IgD-negative memory B cell (primary cell): Measurements from ENCODE around the gene C17orf50. TPM values are rescaled to one million over a fixed set of nuclear protein-coding genes. Genes with fewer than 3 reads are reported as not detected.

ENCODE experiments used
- H3K27ac Mint-ChIP-seq, 3 donors: one replicate each; pipeline ENCODE4 v1.8.0; 2020 to 2022; ENCODE audit warnings: mild to moderate bottlenecking in 3 of 3, mixed read lengths in 3 of 3, moderate library complexity in 1 of 3
- H3K27me3 Mint-ChIP-seq: one replicate; pipeline ENCODE4 v1.8.0; 2021; ENCODE audit warnings: mixed read lengths
- H3K36me3 Mint-ChIP-seq: one replicate; pipeline ENCODE4 v1.8.0; 2020; ENCODE audit warnings: mild to moderate bottlenecking, mixed read lengths
- H3K4me1 Mint-ChIP-seq, 3 donors: one replicate each; pipeline ENCODE4 v1.8.0; 2020 to 2022; ENCODE audit warnings: mixed read lengths in 3 of 3, mild to moderate bottlenecking in 1 of 3
- H3K4me3 Mint-ChIP-seq, 4 donors: one replicate each; pipeline ENCODE4 v1.8.0; 2020 to 2022; ENCODE audit warnings: mild to moderate bottlenecking in 4 of 4, mixed read lengths in 4 of 4, moderate library complexity in 3 of 4
- H3K9me3 Mint-ChIP-seq, 3 donors: one replicate each; pipeline ENCODE4 v1.8.0; 2020 to 2021; ENCODE audit warnings: mixed read lengths in 3 of 3, mild to moderate bottlenecking in 1 of 3
- polyA plus RNA-seq: library from polyadenylated mRNA; unstranded; fragments of 300-500 nt; fragmentation: Illumina TruSeq; gene quantifications from one replicate; pipeline ENCODE4 v1.2.3, GENCODE V29; 2021

C17orf50 gene
- not detected for polyA plus RNA-seq

- Mint-ChIP-seq H3K27ac (no peak within 1 kb of the TSS), H3K27me3 (no peaks in the 10 kb centered on the region), H3K9me3 (no peaks in the 10 kb centered on the region), H3K4me3 (no peak within 1 kb of the TSS), H3K4me1 (peaks cover 5 to 8% (median 5%) of the 10 kb centered on the region in 3 donors), H3K36me3 (no peaks in the 10 kb centered on the region)
These were observed at the start of gene C17orf50 for GRCh38 chr17:35760587-35760986. TSS of gene C17orf50 (plus strand) at chr17:35760887. CDS start at chr17:35760942, 55 bp downstream.

GRCh38 chr17:35710950-35711349, 49.7 kb upstream of the C17orf50 start:
- H3K4me1 Mint-ChIP-seq = peaks cover 17 to 23% (median 18%) of the 10 kb centered on the region in 3 donors
- no peak overlapping the region for H3K4me3 Mint-ChIP-seq
- no peak overlapping the region for H3K27ac Mint-ChIP-seq
- H3K27me3 Mint-ChIP-seq = no peaks in the 10 kb centered on the region
- peaks cover 5% of the 10 kb centered on the region for H3K36me3 Mint-ChIP-seq
- no peaks in the 10 kb centered on the region for H3K9me3 Mint-ChIP-seq

GRCh38 chr17:35713069-35713728, 47.5 kb upstream of the C17orf50 start:
- Mint-ChIP-seq H3K36me3 (peaks cover 5% of the 10 kb centered on the region), H3K9me3 (no peaks in the 10 kb centered on the region), H3K27me3 (no peaks in the 10 kb centered on the region), H3K4me3 (no peak overlapping the region), H3K4me1 (peaks cover 10 to 13% (median 10%) of the 10 kb centered on the region in 3 donors), H3K27ac (no peak overlapping the region)

- peaks cover 5% of the 10 kb centered on the region for H3K36me3 Mint-ChIP-seq
- H3K27ac Mint-ChIP-seq = no peak overlapping the region
- H3K9me3 Mint-ChIP-seq = no peaks in the 10 kb centered on the region
- H3K27me3 Mint-ChIP-seq = no peaks in the 10 kb centered on the region
- H3K4me3 Mint-ChIP-seq = no peak overlapping the region
- H3K4me1 Mint-ChIP-seq = peaks cover 0 to 2% (median 0%) of the 10 kb centered on the region in 3 donors
These were observed 45.7 kb upstream of the C17orf50 start for GRCh38 chr17:35714988-35715387.

GRCh38 chr17:35715416-35715815, 45.3 kb upstream of the C17orf50 start:
- H3K4me1 Mint-ChIP-seq = peaks cover 0 to 2% (median 0%) of the 10 kb centered on the region in 3 donors
- no peak overlapping the region for H3K4me3 Mint-ChIP-seq
- peaks cover 3% of the 10 kb centered on the region for H3K36me3 Mint-ChIP-seq
- no peak overlapping the region for H3K27ac Mint-ChIP-seq
- H3K9me3 Mint-ChIP-seq = no peaks in the 10 kb centered on the region
- H3K27me3 Mint-ChIP-seq = no peaks in the 10 kb centered on the region

- Mint-ChIP-seq H3K27ac (no peak overlapping the region), H3K36me3 (peaks cover 2% of the 10 kb centered on the region), H3K4me3 (no peak overlapping the region), H3K4me1 (peaks cover 0 to 2% (median 0%) of the 10 kb centered on the region in 3 donors), H3K9me3 (no peaks in the 10 kb centered on the region), H3K27me3 (no peaks in the 10 kb centered on the region)
These were observed 44.5 kb upstream of the C17orf50 start for GRCh38 chr17:35716173-35716572.

- no peaks in the 10 kb centered on the region for H3K9me3 Mint-ChIP-seq
These were observed 43.7 kb upstream of the C17orf50 start for GRCh38 chr17:35716897-35717465.

GRCh38 chr17:35717475-35717874, 43.2 kb upstream of the C17orf50 start:
- no peaks in the 10 kb centered on the region for H3K27me3 Mint-ChIP-seq
- no peak overlapping the region for H3K4me3 Mint-ChIP-seq
- H3K4me1 Mint-ChIP-seq = peaks cover 0 to 2% (median 0%) of the 10 kb centered on the region in 3 donors
- no peaks in the 10 kb centered on the region for H3K9me3 Mint-ChIP-seq
- H3K27ac Mint-ChIP-seq = no peak overlapping the region
- H3K36me3 Mint-ChIP-seq = peaks cover 5% of the 10 kb centered on the region

More at GRCh38 chr17:35716897-35717465, 43.7 kb upstream of the C17orf50 start:
- H3K4me1 Mint-ChIP-seq = peaks cover 0 to 2% (median 0%) of the 10 kb centered on the region in 3 donors
- no peaks in the 10 kb centered on the region for H3K27me3 Mint-ChIP-seq
- no peak overlapping the region for H3K27ac Mint-ChIP-seq
- no peak overlapping the region for H3K4me3 Mint-ChIP-seq
- H3K36me3 Mint-ChIP-seq = peaks cover 5% of the 10 kb centered on the region

GRCh38 chr17:35723735-35724134, 37.0 kb upstream of the C17orf50 start:
- no peaks in the 10 kb centered on the region for H3K4me1 Mint-ChIP-seq
- no peak overlapping the region for H3K4me3 Mint-ChIP-seq
- H3K27ac Mint-ChIP-seq = no peak overlapping the region
- H3K36me3 Mint-ChIP-seq = peaks cover 12% of the 10 kb centered on the region
- H3K27me3 Mint-ChIP-seq = no peaks in the 10 kb centered on the region
- H3K9me3 Mint-ChIP-seq = no peaks in the 10 kb centered on the region

- Mint-ChIP-seq H3K27ac (no peak overlapping the region), H3K4me3 (no peak overlapping the region), H3K4me1 (peaks cover 0 to 2% (median 0%) of the 10 kb centered on the region in 3 donors), H3K36me3 (peaks cover 16% of the 10 kb centered on the region), H3K9me3 (no peaks in the 10 kb centered on the region), H3K27me3 (no peaks in the 10 kb centered on the region)
These were observed 35.6 kb upstream of the C17orf50 start for GRCh38 chr17:35725058-35725457.

GRCh38 chr17:35725802-35726126, 34.9 kb upstream of the C17orf50 start:
- H3K4me3 Mint-ChIP-seq = no peak overlapping the region
- H3K4me1 Mint-ChIP-seq = peaks cover 0 to 7% (median 5%) of the 10 kb centered on the region in 3 donors
- H3K27ac Mint-ChIP-seq = no peak overlapping the region
- H3K27me3 Mint-ChIP-seq = peaks cover 4% of the 10 kb centered on the region
- peaks cover 21% of the 10 kb centered on the region for H3K36me3 Mint-ChIP-seq
- H3K9me3 Mint-ChIP-seq = no peaks in the 10 kb centered on the region

GRCh38 chr17:35726127-35726952, 34.3 kb upstream of the C17orf50 start:
- no peak overlapping the region for H3K27ac Mint-ChIP-seq

GRCh38 chr17:35726953-35727460, 33.7 kb upstream of the C17orf50 start:
- Mint-ChIP-seq H3K4me1 (peaks cover 0 to 11% (median 10%) of the 10 kb centered on the region in 3 donors), H3K9me3 (no peaks in the 10 kb centered on the region), H3K36me3 (peaks cover 21% of the 10 kb centered on the region), H3K27ac (no peak overlapping the region), H3K4me3 (no peak overlapping the region), H3K27me3 (peaks cover 10% of the 10 kb centered on the region)

More at GRCh38 chr17:35726127-35726952, 34.3 kb upstream of the C17orf50 start:
- H3K4me3 Mint-ChIP-seq = no peak overlapping the region
- peaks cover 9% of the 10 kb centered on the region for H3K27me3 Mint-ChIP-seq
- peaks cover 0 to 11% (median 10%) of the 10 kb centered on the region in 3 donors for H3K4me1 Mint-ChIP-seq
- no peaks in the 10 kb centered on the region for H3K9me3 Mint-ChIP-seq
- H3K36me3 Mint-ChIP-seq = peaks cover 22% of the 10 kb centered on the region

- H3K4me3 Mint-ChIP-seq = no peak overlapping the region
- no peak overlapping the region for H3K27ac Mint-ChIP-seq
- H3K36me3 Mint-ChIP-seq = peaks cover 21% of the 10 kb centered on the region
- peaks cover 13% of the 10 kb centered on the region for H3K27me3 Mint-ChIP-seq
- H3K4me1 Mint-ChIP-seq = peaks cover 0 to 11% (median 10%) of the 10 kb centered on the region in 3 donors
- H3K9me3 Mint-ChIP-seq = no peaks in the 10 kb centered on the region
These were observed 33.1 kb upstream of the C17orf50 start for GRCh38 chr17:35727635-35728034.

GRCh38 chr17:35728551-35728950, 32.1 kb upstream of the C17orf50 start:
- Mint-ChIP-seq H3K27me3 (peaks cover 16% of the 10 kb centered on the region), H3K27ac (peak overlapping the region in 1 of 3 donors; percentile 67), H3K4me3 (peak overlapping the region in 1 of 4 donors; percentile 12), H3K4me1 (peaks cover 0 to 11% (median 10%) of the 10 kb centered on the region in 3 donors), H3K9me3 (no peaks in the 10 kb centered on the region), H3K36me3 (peaks cover 21% of the 10 kb centered on the region)
